H1 (cell line): ENCODE data around the gene RBP3. TPM values are rescaled to one million over a fixed set of nuclear protein-coding genes. Genes with fewer than 3 reads are reported as not detected.

Experiments
- CTCF ChIA-PET: fragments of 300-600 bp; sonication (Branson Sonifier 250); formaldehyde crosslinking; loops from one replicate; lab custom pipeline; 2021; ENCODE audit not compliant: partially characterized antibody; lab: Charles Lee
- POLR2A ChIA-PET: fragments of 300-600 bp; sonication (Branson Sonifier 250); formaldehyde crosslinking; loops from one replicate; lab custom pipeline; 2021; ENCODE audit warnings: inconsistent platforms; ENCODE audit not compliant: partially characterized antibody; lab: Charles Lee
- DNase-seq, 2 experiments: peaks; one replicate each; pipeline versions ENCODE4 v3.0.0 to v3.0.0-alpha.2; 2010 to 2022; ENCODE audit warnings: low spot score in 2 of 2, low read depth in 1 of 2, mixed read lengths in 1 of 2
- FAIRE-seq: peaks from 2 replicates; lab custom pipeline; 2011; peaks lifted over from hg19 to GRCh38; lab: Jason Lieb, UNC
- H2AFZ ChIP-seq: 2 replicates; pipeline ENCODE4 v1.8.1; 2012; ENCODE audit warnings: low read length, inconsistent platforms
- H2AK5ac ChIP-seq: 2 replicates; pipeline ENCODE4 v1.6.1; 2013; ENCODE audit warnings: low read depth, low read length
- H2BK120ac ChIP-seq: replicated peaks from 2 replicates; pipeline ENCODE3; 2013; ENCODE audit warnings: low read depth, low read length, inconsistent platforms
- H2BK12ac ChIP-seq: 2 replicates; pipeline ENCODE4 v1.6.1; 2013; ENCODE audit warnings: low read depth, low read length
- H2BK15ac ChIP-seq: 2 replicates; pipeline ENCODE4 v1.6.1; 2013; ENCODE audit warnings: low read length
- H2BK20ac ChIP-seq: 2 replicates; pipeline ENCODE4 v1.6.1; 2013; ENCODE audit warnings: low read length
- H2BK5ac ChIP-seq: 2 replicates; pipeline ENCODE4 v1.6.1; 2013; ENCODE audit warnings: low read depth, low read length
- H3K14ac ChIP-seq: 2 replicates; pipeline ENCODE4 v1.6.1; 2013; ENCODE audit warnings: inconsistent platforms; ENCODE audit not compliant: insufficient read length
- H3K18ac ChIP-seq: 2 replicates; pipeline ENCODE4 v1.6.1; 2013; ENCODE audit warnings: low read length; ENCODE audit errors: extremely low read depth
- H3K23ac ChIP-seq: 2 replicates; pipeline ENCODE4 v1.6.1; 2013; ENCODE audit warnings: inconsistent platforms; ENCODE audit not compliant: insufficient read length
- H3K23me2 ChIP-seq: 2 replicates; pipeline ENCODE4 v1.6.1; 2013; ENCODE audit warnings: low read depth, low read length
- H3K27ac ChIP-seq: 2 replicates; pipeline ENCODE4 v1.6.1; 2011; ENCODE audit warnings: low read depth, low read length, inconsistent platforms
- H3K27me3 ChIP-seq, 4 experiments: replicated peaks in 1 of 4; 1 replicate in 1 of 4; 2 replicates in 3 of 4; pipeline versions ENCODE4 v1.6.1 to v1.8.1; 2011 to 2013; ENCODE audit warnings: low read length in 3 of 4, mild to moderate bottlenecking in 3 of 4, inconsistent platforms in 2 of 4, mixed read lengths in 2 of 4, moderate library complexity in 1 of 4; ENCODE audit not compliant: control insufficient read depth in 3 of 4, insufficient read depth in 3 of 4; ENCODE audit errors: extremely low read depth in 1 of 4
- H3K36me3 ChIP-seq, 4 experiments: 2 replicates each; pipeline versions ENCODE4 v1.6.1 to v1.8.1; 2011 to 2013; ENCODE audit warnings: mild to moderate bottlenecking in 4 of 4, low read length in 3 of 4, moderate library complexity in 2 of 4, control low read depth in 1 of 4, inconsistent platforms in 1 of 4; ENCODE audit not compliant: insufficient read depth in 4 of 4, control insufficient read depth in 2 of 4
- H3K4ac ChIP-seq: replicated peaks from 2 replicates; pipeline ENCODE3; 2013; ENCODE audit warnings: low read length, low read depth, mixed read lengths, inconsistent platforms; ENCODE audit not compliant: insufficient read length
- H3K4me1 ChIP-seq, 4 experiments: replicated peaks in 1 of 4; 1 replicate in 1 of 4; 2 replicates in 3 of 4; pipeline versions ENCODE4 v1.6.1 to v1.8.1; 2011 to 2013; ENCODE audit warnings: low read length in 3 of 4, inconsistent platforms in 2 of 4, mixed read lengths in 1 of 4; ENCODE audit not compliant: insufficient read depth in 4 of 4, control insufficient read depth in 3 of 4
- H3K4me2 ChIP-seq, 2 experiments: 2 replicates each; pipeline versions ENCODE4 v1.6.1 to v1.8.1; 2011 to 2013; ENCODE audit warnings: low read depth in 2 of 2, low read length in 2 of 2, control low read depth in 1 of 2, inconsistent platforms in 1 of 2, mild to moderate bottlenecking in 1 of 2; ENCODE audit not compliant: insufficient read depth in 1 of 2
- H3K4me3 ChIP-seq, 4 experiments: fragments of 200-600, 300-600 bp in 1 of 4; sonication (generic), shearing (Covaris generic), sonication (Bioruptor Twin) in 1 of 4; 2 replicates each; pipeline versions ENCODE4 v1.5.1 to v1.8.1; 2011 to 2016; ENCODE audit warnings: low read length in 4 of 4, low read depth in 3 of 4, control low read depth in 2 of 4, inconsistent platforms in 2 of 4, mild to moderate bottlenecking in 2 of 4, mixed read lengths in 1 of 4, moderate library complexity in 1 of 4; ENCODE audit not compliant: insufficient read depth in 2 of 4; ENCODE audit errors: extremely low read depth in 1 of 4
- H3K56ac ChIP-seq: replicated peaks from 2 replicates; pipeline ENCODE3; 2013; ENCODE audit warnings: low read depth, mild to moderate bottlenecking, mixed read lengths, low read length, inconsistent platforms; ENCODE audit not compliant: insufficient read length
- H3K79me1 ChIP-seq: 2 replicates; pipeline ENCODE4 v1.6.1; 2013; ENCODE audit warnings: low read depth, low read length, control low read depth
- H3K79me2 ChIP-seq, 2 experiments: 2 replicates each; pipeline versions ENCODE4 v1.6.1 to v1.8.1; 2012 to 2013; ENCODE audit warnings: low read length in 2 of 2, mild to moderate bottlenecking in 2 of 2, inconsistent platforms in 1 of 2; ENCODE audit not compliant: insufficient read depth in 2 of 2, control insufficient read depth in 1 of 2
- H3K9ac ChIP-seq, 4 experiments: replicated peaks in 1 of 4; 1 replicate in 1 of 4; 2 replicates in 3 of 4; pipeline versions ENCODE4 v1.6.1 to v1.8.1; 2011 to 2013; ENCODE audit warnings: low read depth in 3 of 4, low read length in 3 of 4, control low read depth in 2 of 4, mild to moderate bottlenecking in 2 of 4, moderate library complexity in 2 of 4, inconsistent platforms in 1 of 4; ENCODE audit errors: extremely low read depth in 1 of 4
- H3K9me3 ChIP-seq, 2 experiments: 2 replicates each; pipeline versions ENCODE4 v1.6.1 to v1.8.1; 2012 to 2013; ENCODE audit warnings: mild to moderate bottlenecking in 2 of 2, moderate library complexity in 2 of 2, control low read depth in 1 of 2, inconsistent platforms in 1 of 2, low read depth in 1 of 2, low read length in 1 of 2, mixed read lengths in 1 of 2; ENCODE audit not compliant: insufficient read depth in 2 of 2
- H4K20me1 ChIP-seq, 2 experiments: replicated peaks in 1 of 2; 2 replicates each; pipeline versions ENCODE3 to v1.8.1; 2011 to 2013; ENCODE audit warnings: inconsistent platforms in 2 of 2, low read length in 2 of 2, mild to moderate bottlenecking in 1 of 2; ENCODE audit not compliant: insufficient read depth in 2 of 2, control insufficient read depth in 1 of 2
- H4K5ac ChIP-seq: 2 replicates; pipeline ENCODE4 v1.6.1; 2013; ENCODE audit warnings: low read length, low read depth, mixed read lengths, inconsistent platforms; ENCODE audit not compliant: insufficient read length
- H4K8ac ChIP-seq: 2 replicates; pipeline ENCODE4 v1.8.0; 2013; ENCODE audit warnings: mild to moderate bottlenecking, moderate library complexity, low read length, inconsistent platforms; ENCODE audit not compliant: insufficient read depth; ENCODE audit errors: extremely low read depth
- H4K91ac ChIP-seq: replicated peaks from 2 replicates; pipeline ENCODE3; 2013; ENCODE audit warnings: low read length, mixed read lengths, inconsistent platforms; ENCODE audit not compliant: insufficient read length
- CTBP2 ChIP-seq: IDR thresholded peaks from 2 replicates; pipeline ENCODE4 v1.7.0; 2011; ENCODE audit warnings: borderline replicate concordance, mild to moderate bottlenecking, moderate library complexity, mixed read lengths, low read length; ENCODE audit not compliant: insufficient read depth, insufficient read length
- CTCF ChIP-seq, 3 experiments: IDR thresholded peaks; 1 replicate in 2 of 3; 2 replicates in 1 of 3; pipeline versions ENCODE4 v1.5.1 to v1.6.1; 2011; ENCODE audit warnings: low read length in 3 of 3, mild to moderate bottlenecking in 3 of 3, inconsistent platforms in 2 of 3, low read depth in 1 of 3, moderate library complexity in 1 of 3; ENCODE audit not compliant: insufficient read depth in 1 of 3; ENCODE audit errors: control extremely low read depth in 1 of 3
- E2F6 ChIP-seq: IDR thresholded peaks from 2 replicates; pipeline ENCODE4 v1.6.1; 2012; ENCODE audit warnings: inconsistent platforms
- GTF2F1 ChIP-seq: IDR thresholded peaks from 2 replicates; pipeline ENCODE4 v1.6.1; 2012; ENCODE audit warnings: low read depth, low read length, improper control_type of control experiment, borderline replicate concordance
- KDM5A ChIP-seq: fragments of 200-600 bp; IDR thresholded peaks from 2 replicates; pipeline ENCODE4 v1.7.1; 2012; ENCODE audit warnings: mild to moderate bottlenecking, low read length, inconsistent platforms, mixed read lengths
- RAD21 ChIP-seq, 2 experiments: IDR thresholded peaks in 1 of 2; conservative IDR thresholded peaks in 1 of 2; 2 replicates each; pipeline ENCODE4 v1.6.1; 2011; ENCODE audit warnings: low read depth in 2 of 2, low read length in 2 of 2, improper control_type of control experiment in 1 of 2, inconsistent platforms in 1 of 2, mild to moderate bottlenecking in 1 of 2, moderate library complexity in 1 of 2
- RBBP5 ChIP-seq: IDR thresholded peaks from 2 replicates; pipeline ENCODE4 v1.7.1; 2012; ENCODE audit warnings: low read depth, mild to moderate bottlenecking, inconsistent platforms, low read length, moderate library complexity, borderline replicate concordance
- TEAD4 ChIP-seq: IDR thresholded peaks from 2 replicates; pipeline ENCODE4 v1.6.1; 2012; ENCODE audit warnings: low read depth, low read length, inconsistent platforms, mixed read lengths
- WGBS, 2 experiments: shearing (Covaris generic) in 1 of 2; methylation state at CpG; one replicate each; pipeline versions ENCODE4 v1.1.6 to v1.1.7; 2013 to 2015; ENCODE audit warnings: low lambda C conversion rate in 2 of 2, mixed read lengths in 2 of 2, inconsistent platforms in 1 of 2, low coverage in 1 of 2, missing lambda C conversion rate in 1 of 2; ENCODE audit not compliant: insufficient replicate concordance in 2 of 2, insufficient coverage in 1 of 2, insufficient read length in 1 of 2; ENCODE audit errors: extremely low coverage in 1 of 2, missing lambda C conversion rate in 1 of 2; 5-methylcytosine and 5-hydroxymethylcytosine counted together
- polyA plus RNA-seq, 7 experiments: library from polyadenylated mRNA; depleted of rRNA in 3 of 7; stranded (reverse) in 5 of 7; unstranded in 2 of 7; fragments of >200 nt in 5 of 7; fragments of 200-250 nt in 2 of 7; gene quantifications; 1 replicate in 5 of 7; 2 replicates in 1 of 7; 4 replicates in 1 of 7; pipeline versions ENCODE4 v1.2.1 to v1.2.3, GENCODE V29; 2011 to 2013; ENCODE audit warnings: missing spikeins in 2 of 7, mixed read lengths in 2 of 7
- total RNA-seq: library from RNA; stranded (reverse); fragmentation: NEBNext Ultra II Directional; extraction: Animal tissue kit (Norgen Biotek cat#: 25700); gene quantifications from 2 replicates; pipeline ENCODE4 v1.2.1, GENCODE V29; 2021

Gene RBP3
- total and polyA plus RNA-seq, 2 of the 8 experiments (the other 6 are each of a cell fraction or from before 2014, with no cell fraction given), result not detected

- Histone ChIP-seq H3K56ac (no peak overlapping the region), H4K20me1 (no peaks in the 10 kb centered on the region), H3K4me2 (no peak overlapping the region), H3K79me2 (no peaks in the 10 kb centered on the region), H2BK20ac (no peak overlapping the region), H3K23me2 (no peaks in the 10 kb centered on the region), H2BK15ac (0 out of 2 replicates have a peak overlapping the region, but pooled peaks have one; percentile 81), H2AFZ (no peak overlapping the region), H3K4me1 (peaks cover 0 to 5% (median 0%) of the 10 kb centered on the region in 4 experiments; a peak in 3 of 7 replicates), H2BK120ac (no peak overlapping the region), H2BK12ac (no peak overlapping the region), H3K9ac (no peak overlapping the region), H3K18ac (no peak overlapping the region), H4K5ac (no peak overlapping the region), H3K27me3 (no peaks in the 10 kb centered on the region; a peak in 1 of 7 replicates), H2AK5ac (no peak overlapping the region), H3K36me3 (no peaks in the 10 kb centered on the region), H3K9me3 (no peaks in the 10 kb centered on the region), H3K23ac (no peak overlapping the region), H3K79me1 (no peaks in the 10 kb centered on the region), H3K4me3 (no peak overlapping the region), H2BK5ac (no peak overlapping the region), H4K91ac (no peak overlapping the region), H3K4ac (no peak overlapping the region), H3K27ac (no peak overlapping the region), H3K14ac (no peak overlapping the region), H4K8ac (no peak overlapping the region; the same call in 1 of the 2 replicates)
- POLR2A ChIA-PET, result interaction anchor here (1.2 kb wide), 1 partner anchor 10 kb away, joined by 3 read pairs; no protein-coding TSS in a partner anchor
- peak in 1 of 2 experiments; percentile 74 for DNase-seq
- 79% methylated on average over 30 of the region's 34 CpGs; no CpG with 5 or more reads in 1 of the 2 experiments for WGBS, 2 experiments
- CTCF ChIA-PET, result interaction anchor here (0.6 to 11.8 kb wide), 11 partner anchors 20 to 314 kb away, joined by 3 to 201 read pairs (median 4); no protein-coding TSS in a partner anchor
- no peak for FAIRE-seq
- TF ChIP-seq RAD21 (IDR thresholded peaks at IDR 0.05 in 1 of 2, conservative IDR thresholded peaks at IDR 0.05 in 1 of 2; ENCODE audit: low read depth in 2 of 2, low read length in 2 of 2) (peak; percentile 68 to 72), TEAD4 (no peak), E2F6 (peak; percentile 77), GTF2F1 (no peak), CTCF (IDR thresholded peaks at IDR 0.05; ENCODE audit: control extremely low read depth in 1 of 3, insufficient read depth in 1 of 3, low read depth in 1 of 3, low read length in 3 of 3) (peak; percentile 60 to 81 (median 70)), KDM5A (no peak), CTBP2 (no peak), RBBP5 (no peak)
These were observed 38.6 kb upstream of the RBP3 start for GRCh38 chr10:47309408-47310089.
